Skeletal muscle satellite cell (primary cell): ENCODE results near the gene DHX58.
A peak's percentile ranks its signal among the peaks of the same experiment; 100 is the strongest.

Experiments
- H3K27me3 ChIP-seq: 2 replicates; pipeline ENCODE4 v1.7.0; 2013; ENCODE audit warnings: low read length; ENCODE audit not compliant: control insufficient read depth, insufficient read depth
- H3K36me3 ChIP-seq: 2 replicates; pipeline ENCODE4 v1.7.0; 2013; ENCODE audit warnings: mild to moderate bottlenecking, control low read depth, low read length; ENCODE audit not compliant: insufficient read depth
- H3K4me1 ChIP-seq: 2 replicates; pipeline ENCODE4 v1.7.0; 2013; ENCODE audit warnings: low read length; ENCODE audit not compliant: control insufficient read depth, insufficient read depth
- H3K4me2 ChIP-seq: 2 replicates; pipeline ENCODE4 v1.7.0; 2013; ENCODE audit warnings: mild to moderate bottlenecking, low read length
- H3K4me3 ChIP-seq: 2 replicates; pipeline ENCODE4 v1.7.0; 2013; ENCODE audit warnings: low read length
- H3K9ac ChIP-seq: 2 replicates; pipeline ENCODE4 v1.7.0; 2013; ENCODE audit warnings: mild to moderate bottlenecking, low read depth, low read length, moderate library complexity
- H3K9me3 ChIP-seq: replicated peaks from 2 replicates; pipeline ENCODE4 v1.7.0; 2013; ENCODE audit warnings: mild to moderate bottlenecking, control low read depth, low read length

Gene DHX58

GRCh38 chr17:42106009-42106408, 6.5 kb downstream of the DHX58 start:
- Histone ChIP-seq H3K9ac (no peak overlapping the region), H3K36me3 (no peaks in the 10 kb centered on the region), H3K9me3 (no peaks in the 10 kb centered on the region), H3K4me1 (peaks cover 3% of the 10 kb centered on the region), H3K4me2 (no peak overlapping the region), H3K27me3 (no peaks in the 10 kb centered on the region), H3K4me3 (no peak overlapping the region)

DNA sequence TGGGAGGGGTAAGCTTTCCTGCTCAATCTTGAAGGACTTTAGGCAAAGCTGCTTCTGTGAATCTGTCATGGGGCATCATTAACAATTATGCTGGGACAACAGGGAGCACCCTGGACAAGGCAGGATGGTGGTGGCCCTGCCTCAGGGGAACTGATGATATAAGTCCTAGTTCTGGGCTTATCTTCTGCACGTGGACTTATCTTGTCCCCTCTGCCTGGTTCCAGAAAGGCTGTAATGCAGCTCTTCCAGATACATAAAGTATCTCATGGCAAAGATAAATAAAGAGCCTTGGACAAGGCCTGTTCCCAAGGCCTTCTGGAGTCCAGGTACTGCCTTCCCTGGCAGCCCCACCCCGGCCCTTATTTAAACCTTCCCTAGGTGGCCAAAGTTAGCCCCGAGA, 8.2 kb downstream of the DHX58 start:
- Histone ChIP-seq H3K9me3 (no peaks in the 10 kb centered on the region), H3K9ac (no peak overlapping the region), H3K4me1 (peaks cover 3% of the 10 kb centered on the region), H3K4me2 (no peak overlapping the region), H3K27me3 (no peaks in the 10 kb centered on the region), H3K36me3 (no peaks in the 10 kb centered on the region), H3K4me3 (no peak overlapping the region)

DNA sequence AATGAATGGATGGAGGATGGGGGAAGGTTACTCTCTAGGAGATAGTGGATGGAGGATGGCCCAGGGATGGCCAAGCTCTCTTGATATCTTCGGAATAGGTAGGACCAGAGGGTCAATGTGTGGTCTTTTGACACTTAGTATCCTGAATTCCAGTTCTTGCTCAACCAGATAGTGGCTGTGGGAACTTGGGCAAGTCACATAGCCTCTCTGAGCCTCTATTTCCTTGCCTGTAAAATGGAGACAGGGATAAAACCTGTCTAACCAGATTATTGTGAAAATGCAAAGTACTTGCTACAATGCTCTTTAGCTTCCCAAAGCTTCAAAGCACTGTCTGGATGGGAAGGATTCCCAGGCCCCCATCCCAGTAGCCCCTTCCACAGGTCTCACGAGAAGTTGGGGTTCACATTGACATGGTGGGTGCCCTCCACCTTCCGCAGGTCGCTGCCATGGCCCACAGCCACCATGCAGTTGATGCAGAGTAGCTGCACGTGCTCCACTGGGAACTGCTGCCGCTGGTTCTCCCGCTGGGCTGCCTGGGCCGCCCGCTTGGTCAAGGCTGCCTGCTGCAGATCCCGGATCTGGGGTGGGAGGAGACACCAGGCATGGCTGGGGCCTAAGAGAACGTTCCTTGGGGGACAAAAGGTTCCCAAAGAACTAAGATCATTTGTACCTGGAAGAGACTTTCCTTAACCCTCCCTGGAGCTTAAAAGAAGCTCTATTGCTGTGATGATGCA, 9.1 kb downstream of the DHX58 start:
- H3K4me2 ChIP-seq = no peak overlapping the region
- peaks cover 3% of the 10 kb centered on the region for H3K4me1 ChIP-seq
- H3K9ac ChIP-seq = no peak overlapping the region
- H3K4me3 ChIP-seq = no peak overlapping the region
- no peaks in the 10 kb centered on the region for H3K36me3 ChIP-seq
- H3K27me3 ChIP-seq = no peaks in the 10 kb centered on the region
- H3K9me3 ChIP-seq = no peaks in the 10 kb centered on the region

- H3K36me3 ChIP-seq = no peaks in the 10 kb centered on the region
- no peak overlapping the region for H3K9ac ChIP-seq
Observed at GRCh38 chr17:42101513-42102292, 10.8 kb downstream of the DHX58 start.

GRCh38 chr17:42098730-42099399, 13.6 kb downstream of the DHX58 start:
- Histone ChIP-seq H3K4me3 (no peak overlapping the region), H3K4me2 (no peak overlapping the region), H3K9ac (no peak overlapping the region), H3K27me3 (peaks cover 36% of the 10 kb centered on the region), H3K36me3 (no peaks in the 10 kb centered on the region), H3K9me3 (no peaks in the 10 kb centered on the region), H3K4me1 (peaks cover 3% of the 10 kb centered on the region)

More at GRCh38 chr17:42101513-42102292, 10.8 kb downstream of the DHX58 start:
- Histone ChIP-seq H3K4me2 (peak overlapping the region; percentile 35), H3K4me1 (peaks cover 3% of the 10 kb centered on the region), H3K9me3 (no peaks in the 10 kb centered on the region), H3K4me3 (no peak overlapping the region), H3K27me3 (peaks cover 14% of the 10 kb centered on the region)

GRCh38 chr17:42097691-42098631, 14.6 kb downstream of the DHX58 start, which contains the start of gene ZNF385C:
TSS of gene ZNF385C (minus strand) at chr17:42098473. CDS start at chr17:42063056, 35,417 bp downstream.
- peaks cover 36% of the 10 kb centered on the region for H3K27me3 ChIP-seq
- H3K4me3 ChIP-seq = no peak within 1 kb of the TSS
- no peaks in the 10 kb centered on the region for H3K9me3 ChIP-seq
- no peaks in the 10 kb centered on the region for H3K36me3 ChIP-seq
- no peak within 1 kb of the TSS for H3K9ac ChIP-seq
- H3K4me1 ChIP-seq = peaks cover 3% of the 10 kb centered on the region
- H3K4me2 ChIP-seq = no peak within 1 kb of the TSS

DNA sequence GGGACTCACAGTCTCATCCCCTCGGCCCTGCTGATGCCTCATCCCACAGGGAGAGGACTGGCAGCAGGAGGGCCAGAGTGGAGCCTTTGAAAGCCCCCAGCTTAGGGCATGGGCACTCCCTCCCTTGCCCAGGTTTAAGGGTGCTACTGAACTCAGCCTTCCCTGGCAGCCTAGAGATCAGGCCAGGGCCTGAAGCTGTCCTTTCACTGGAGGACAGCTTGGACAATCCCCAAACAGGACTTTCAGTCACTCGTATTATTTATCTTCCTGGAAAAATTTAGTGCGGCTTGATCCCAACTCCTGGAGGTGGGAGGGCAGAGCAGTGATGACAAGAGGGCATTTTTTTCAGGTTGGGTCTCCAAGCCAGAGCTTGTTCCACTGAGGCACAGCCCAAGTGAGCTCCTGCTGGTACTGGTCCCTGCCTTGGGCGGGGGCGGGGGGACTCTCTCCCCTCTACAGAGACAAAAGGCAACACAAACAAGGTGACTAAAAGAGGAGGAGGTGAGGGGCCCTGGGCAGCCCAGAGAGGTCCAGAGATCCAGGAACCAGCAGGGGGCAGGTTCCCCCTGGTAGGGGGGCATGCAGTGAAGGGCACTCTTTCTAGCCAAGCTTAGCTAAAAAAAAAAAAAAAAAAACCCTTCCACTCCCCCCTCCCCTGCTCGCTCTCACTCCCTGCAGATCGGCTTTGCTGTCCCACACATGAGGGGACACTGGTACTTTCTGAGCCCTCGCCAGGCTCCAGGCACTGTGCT, 16.0 kb downstream of the DHX58 start:
- peaks cover 36% of the 10 kb centered on the region for H3K27me3 ChIP-seq
- H3K4me1 ChIP-seq = no peaks in the 10 kb centered on the region
- no peaks in the 10 kb centered on the region for H3K9me3 ChIP-seq
- H3K4me3 ChIP-seq = no peak overlapping the region
- H3K9ac ChIP-seq = no peak overlapping the region
- no peaks in the 10 kb centered on the region for H3K36me3 ChIP-seq
- H3K4me2 ChIP-seq = no peak overlapping the region

DNA sequence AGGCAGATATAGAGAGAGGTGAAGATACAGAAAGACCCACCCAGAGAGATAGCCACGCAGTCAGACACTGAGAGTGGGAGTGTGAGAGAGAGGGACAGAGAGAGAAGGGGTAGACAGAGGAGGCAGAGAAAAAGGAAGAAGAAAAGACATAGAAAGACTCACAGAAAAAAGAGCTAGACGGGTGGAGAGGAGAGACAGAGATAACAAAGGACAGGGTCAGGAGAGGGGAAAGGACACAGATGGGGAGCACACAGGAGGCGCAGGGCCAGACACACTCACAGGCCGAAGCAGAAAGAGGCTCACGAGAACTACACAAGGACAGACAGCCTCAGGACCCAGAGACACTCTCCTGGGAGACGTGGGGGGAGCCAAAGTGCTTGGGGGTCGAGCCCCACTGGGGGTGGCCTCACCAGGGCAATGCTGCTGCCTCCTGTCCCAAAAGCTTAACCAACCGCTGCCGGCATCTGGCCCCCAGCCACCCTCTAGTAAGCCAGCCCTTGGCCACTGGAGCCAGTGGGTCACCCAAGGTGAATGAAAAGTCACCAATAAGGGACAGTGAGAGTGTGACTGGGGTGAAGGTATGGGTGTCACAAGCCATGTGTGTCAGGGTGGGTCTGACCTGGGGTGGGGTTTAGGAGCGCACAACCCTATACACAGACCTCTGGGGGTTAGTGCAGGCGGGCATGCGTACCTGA, 18.0 kb downstream of the DHX58 start:
- Histone ChIP-seq H3K36me3 (no peaks in the 10 kb centered on the region), H3K9me3 (no peaks in the 10 kb centered on the region), H3K4me2 (no peak overlapping the region), H3K27me3 (peaks cover 46% of the 10 kb centered on the region), H3K9ac (no peak overlapping the region), H3K4me3 (no peak overlapping the region), H3K4me1 (no peaks in the 10 kb centered on the region)

DNA sequence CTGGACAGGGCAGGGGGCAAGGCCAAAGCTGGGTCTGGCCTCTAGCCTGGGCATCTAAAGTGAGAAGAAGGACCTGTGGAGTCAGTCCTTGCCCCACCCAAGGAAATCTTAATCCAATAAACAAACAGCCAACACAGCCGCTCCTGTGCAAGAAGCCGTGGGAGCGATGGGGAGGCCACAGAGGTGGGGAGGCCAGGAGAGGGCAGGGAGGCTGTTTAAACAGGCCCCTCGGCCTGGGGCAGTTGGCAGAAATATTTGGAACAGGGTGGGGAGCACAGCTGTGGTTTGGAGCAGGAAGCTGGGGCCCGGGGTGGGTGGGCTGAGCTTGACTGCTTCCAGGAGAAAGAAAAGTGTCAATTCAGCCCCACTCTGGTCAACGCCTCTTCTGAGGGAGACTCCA, 19.6 kb downstream of the DHX58 start:
- Histone ChIP-seq H3K9me3 (no peaks in the 10 kb centered on the region), H3K4me1 (no peaks in the 10 kb centered on the region), H3K36me3 (no peaks in the 10 kb centered on the region), H3K27me3 (peaks cover 56% of the 10 kb centered on the region), H3K9ac (no peak overlapping the region), H3K4me3 (no peak overlapping the region), H3K4me2 (no peak overlapping the region)
